Measurements from ENCODE around the gene PPP3CA. TPM values are rescaled to one million over a fixed set of nuclear protein-coding genes. Genes with fewer than 3 reads are reported as not detected.

The PPP3CA gene
- total RNA-seq, 1 donor from 2014 or later = 22.9 TPM

DNA sequence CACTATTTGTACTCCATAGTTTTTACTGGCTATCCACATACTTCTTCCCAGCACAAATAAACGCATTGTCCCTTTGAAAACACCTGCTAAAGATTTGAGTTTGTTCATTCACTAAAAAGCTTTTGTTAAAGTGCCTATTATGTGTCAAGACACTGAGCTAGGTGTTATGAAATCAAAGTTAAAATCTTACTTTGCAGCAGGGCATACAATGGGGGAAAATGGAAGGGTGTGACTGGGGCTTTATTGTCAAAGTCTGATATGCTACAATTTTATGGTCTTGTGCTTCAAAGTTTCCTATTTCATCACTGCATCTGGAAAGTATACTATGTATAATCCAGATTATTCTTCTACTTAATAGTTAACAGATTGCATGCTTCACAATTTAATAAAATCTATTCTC lies 128.4 kb downstream of the PPP3CA start:
- intact Hi-C loops (cut with micrococcal nuclease) = no loop called here

DNA sequence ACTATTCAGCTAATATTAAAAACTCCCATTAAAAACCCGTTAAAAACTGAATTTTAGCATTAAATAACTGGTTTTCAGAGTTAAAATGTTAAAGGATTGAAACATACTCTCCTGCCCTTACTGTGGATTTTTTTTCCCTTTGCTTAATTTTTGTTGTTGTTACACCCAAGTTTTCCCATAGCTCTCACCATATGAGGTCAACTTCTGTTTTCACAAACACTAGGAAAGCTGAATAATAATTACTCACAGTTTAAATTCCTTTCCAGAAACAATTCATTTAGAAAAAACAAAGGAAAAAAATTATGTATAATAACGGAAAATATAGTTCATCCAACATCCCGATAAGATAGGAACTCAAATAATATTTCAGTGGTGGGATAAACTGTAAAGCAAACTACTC lies 129.0 kb downstream of the PPP3CA start:
- intact Hi-C loops (cut with micrococcal nuclease) = no loop called here

GRCh38 chr4:101217353-101218031 lies 129.8 kb downstream of the PPP3CA start:
- intact Hi-C loops (cut with micrococcal nuclease) = no loop called here

DNA sequence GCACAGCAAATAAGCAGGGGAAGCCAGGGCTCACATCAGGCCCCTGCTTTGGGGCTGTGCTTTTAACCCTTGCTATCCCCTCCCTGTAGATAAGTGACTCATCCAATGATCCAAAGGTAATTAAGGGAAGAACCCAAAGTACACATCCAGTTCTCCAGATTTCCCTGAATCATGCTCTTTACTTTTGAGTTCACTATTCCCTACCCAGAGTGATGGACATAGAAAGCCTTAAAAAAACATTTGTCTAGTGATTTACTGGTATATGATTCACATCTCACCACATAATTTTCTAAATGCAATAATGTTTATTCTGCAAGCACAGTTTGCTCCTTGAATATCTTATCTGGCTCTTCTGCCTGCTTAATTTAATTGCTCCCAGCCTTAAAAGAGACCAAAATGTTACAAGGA lies 136.2 kb downstream of the PPP3CA start:
- intact Hi-C loops (cut with micrococcal nuclease) = no loop called here

GRCh38 chr4:101210331-101210730 lies 137.0 kb downstream of the PPP3CA start:
- intact Hi-C loops (cut with micrococcal nuclease) = no loop called here

GRCh38 chr4:101208171-101208570 lies 139.2 kb downstream of the PPP3CA start:
- intact Hi-C loops (cut with micrococcal nuclease) = loop anchor here (5.0 kb wide), 1 partner anchor 1139 kb away; the partner anchor contains the start of gene SLC39A8

- intact Hi-C loops (cut with micrococcal nuclease) = loop anchor here (1.0 to 5.0 kb wide), 8 partner anchors 15 to 1141 kb away; partner anchors contain the start of genes PPP3CA and SLC39A8
Observed at GRCh38 chr4:101205916-101206315, 141.4 kb downstream of the PPP3CA start.

GRCh38 chr4:101201421-101201820 lies 145.9 kb downstream of the PPP3CA start:
- intact Hi-C loops (cut with micrococcal nuclease) = no loop called here

- intact Hi-C loops (cut with micrococcal nuclease) = no loop called here
Observed at GRCh38 chr4:101200561-101200960, 146.8 kb downstream of the PPP3CA start.

DNA sequence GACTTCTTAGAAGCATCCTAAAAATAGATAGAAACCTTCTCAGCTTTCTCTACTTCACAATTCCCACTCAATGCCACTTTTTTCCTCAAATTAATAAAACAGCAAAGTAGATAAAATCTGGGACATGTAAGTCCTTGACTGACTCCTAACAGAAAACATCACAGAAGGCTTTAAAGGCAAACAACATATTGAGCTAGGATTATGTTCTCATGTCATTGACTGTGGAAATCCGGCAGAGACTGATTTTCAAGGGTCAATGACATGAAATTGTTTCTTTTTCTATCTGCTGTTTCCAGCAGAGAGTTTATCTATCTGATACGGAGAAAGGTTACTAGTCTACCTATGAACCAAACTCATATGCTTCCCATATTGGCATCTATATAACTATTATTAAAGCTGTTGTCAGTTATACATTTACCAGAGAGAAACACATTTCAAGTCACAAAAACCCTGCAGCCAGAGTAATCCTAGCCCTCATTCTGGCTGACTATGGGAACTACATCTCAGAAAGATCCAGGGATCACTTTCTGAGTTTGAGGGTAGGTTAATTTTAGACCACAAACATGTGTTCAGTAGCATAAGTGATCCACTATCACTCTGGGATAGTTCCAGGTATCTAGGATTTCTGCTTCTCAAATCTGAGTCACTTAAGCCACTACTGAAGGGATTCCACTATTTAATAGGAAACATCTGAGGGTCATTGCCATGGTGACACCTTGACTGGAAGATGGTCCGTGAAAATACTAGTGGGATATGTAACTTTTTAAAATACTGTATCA lies 147.6 kb downstream of the PPP3CA start:
- intact Hi-C loops (cut with micrococcal nuclease) = no loop called here

DNA sequence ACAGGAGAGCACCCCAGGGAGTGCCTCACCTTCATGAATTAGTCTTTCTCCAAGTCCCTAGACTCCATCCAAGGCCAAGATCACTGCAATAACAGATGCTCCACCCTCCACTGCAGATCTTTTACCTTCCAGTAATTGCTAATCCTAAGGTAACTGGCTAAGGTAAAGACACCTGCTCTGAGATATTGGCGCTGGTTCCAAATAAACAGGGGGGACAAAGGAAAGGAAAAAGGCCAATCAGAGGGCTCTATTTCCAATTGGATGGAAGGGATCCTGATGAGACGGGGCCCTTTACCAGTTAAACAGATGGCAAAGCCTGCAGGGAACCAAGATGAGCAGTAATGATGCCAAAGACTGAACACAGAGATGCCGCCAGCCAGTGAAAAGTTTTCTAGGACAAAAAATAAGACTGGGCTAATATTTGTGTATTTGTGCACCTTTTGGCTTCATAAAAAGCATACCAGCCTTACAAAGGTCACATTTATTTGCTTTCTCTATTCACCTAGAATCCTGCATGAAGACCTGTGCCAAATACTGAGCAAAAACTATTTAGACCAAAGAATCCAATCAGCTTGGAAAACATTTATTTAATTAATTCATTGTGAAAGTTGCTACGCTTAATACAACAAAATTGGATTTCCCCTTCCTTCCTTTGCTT lies 148.5 kb downstream of the PPP3CA start:
- intact Hi-C loops (cut with micrococcal nuclease) = no loop called here

GRCh38 chr4:101197350-101197749 lies 150.0 kb downstream of the PPP3CA start:
- intact Hi-C loops (cut with micrococcal nuclease) = no loop called here

DNA sequence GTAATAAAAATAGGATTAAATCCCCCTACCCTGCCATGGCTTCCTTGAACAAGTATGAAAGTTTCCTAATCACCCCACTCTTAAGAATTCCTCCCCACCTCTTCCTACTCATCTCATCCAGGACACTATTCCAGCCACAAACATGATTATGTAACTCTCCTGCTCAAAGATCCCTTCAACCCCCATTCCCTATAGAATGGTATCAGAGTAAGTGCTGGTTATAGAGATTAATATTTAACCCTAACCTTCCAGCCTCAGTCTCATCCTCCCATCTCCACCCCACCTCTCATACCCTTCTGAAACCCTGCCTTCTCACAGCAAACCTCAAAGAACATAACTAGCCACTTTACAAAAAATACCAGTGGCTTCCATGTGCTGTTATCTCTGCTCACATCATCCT lies 155.1 kb downstream of the PPP3CA start:
- intact Hi-C loops (cut with micrococcal nuclease) = no loop called here

- intact Hi-C loops (cut with micrococcal nuclease) = loop anchor here (1.0 kb wide), 1 partner anchor 15 kb away; no protein-coding TSS in a partner anchor
Observed at GRCh38 chr4:101191302-101192098, 155.8 kb downstream of the PPP3CA start.

- intact Hi-C loops (cut with micrococcal nuclease) = loop anchor here (1.0 kb wide), 1 partner anchor 16 kb away; no protein-coding TSS in a partner anchor
Observed at GRCh38 chr4:101190751-101191150, 156.6 kb downstream of the PPP3CA start.

DNA sequence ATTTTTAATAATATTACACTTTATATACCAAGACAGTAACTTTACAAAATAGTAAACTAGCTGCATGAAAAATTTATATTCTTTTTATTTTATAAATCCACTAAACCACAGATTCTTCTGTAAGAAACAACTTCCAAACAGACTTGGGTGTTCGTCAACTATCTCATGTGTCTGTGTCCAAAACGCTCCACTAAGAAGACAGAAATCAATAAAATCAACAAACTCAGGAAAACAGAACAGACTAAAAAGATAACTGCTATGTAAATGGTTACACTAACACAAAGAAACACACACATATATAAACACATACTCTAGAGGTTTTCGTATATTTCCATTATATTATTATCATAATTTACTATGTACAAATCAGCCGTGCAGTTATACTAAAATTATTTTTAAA lies 158.4 kb downstream of the PPP3CA start:
- intact Hi-C loops (cut with micrococcal nuclease) = loop anchor here (1.0 to 5.0 kb wide), 2 partner anchors 159 to 408 kb away; no protein-coding TSS in a partner anchor

DNA sequence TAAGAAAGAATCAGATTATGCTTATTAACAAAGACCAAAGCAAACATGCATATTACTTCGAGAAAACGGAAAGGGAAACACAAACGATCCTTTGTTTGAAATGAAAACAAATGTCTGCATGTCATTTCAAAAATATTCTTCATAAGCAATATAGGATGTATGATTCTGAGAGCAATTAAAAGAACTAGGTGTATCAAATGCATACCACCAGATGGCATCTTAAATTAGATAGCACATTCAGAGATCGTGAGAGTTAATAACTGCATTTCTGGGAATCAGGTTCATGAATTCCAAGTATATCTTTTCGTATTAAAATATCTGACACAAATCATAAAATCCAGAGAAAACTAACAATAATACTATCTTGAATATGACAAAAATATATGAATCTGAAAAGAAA lies 159.5 kb downstream of the PPP3CA start:
- intact Hi-C loops (cut with micrococcal nuclease) = loop anchor here (1.0 to 5.0 kb wide), 2 partner anchors 160 to 409 kb away; no protein-coding TSS in a partner anchor

DNA sequence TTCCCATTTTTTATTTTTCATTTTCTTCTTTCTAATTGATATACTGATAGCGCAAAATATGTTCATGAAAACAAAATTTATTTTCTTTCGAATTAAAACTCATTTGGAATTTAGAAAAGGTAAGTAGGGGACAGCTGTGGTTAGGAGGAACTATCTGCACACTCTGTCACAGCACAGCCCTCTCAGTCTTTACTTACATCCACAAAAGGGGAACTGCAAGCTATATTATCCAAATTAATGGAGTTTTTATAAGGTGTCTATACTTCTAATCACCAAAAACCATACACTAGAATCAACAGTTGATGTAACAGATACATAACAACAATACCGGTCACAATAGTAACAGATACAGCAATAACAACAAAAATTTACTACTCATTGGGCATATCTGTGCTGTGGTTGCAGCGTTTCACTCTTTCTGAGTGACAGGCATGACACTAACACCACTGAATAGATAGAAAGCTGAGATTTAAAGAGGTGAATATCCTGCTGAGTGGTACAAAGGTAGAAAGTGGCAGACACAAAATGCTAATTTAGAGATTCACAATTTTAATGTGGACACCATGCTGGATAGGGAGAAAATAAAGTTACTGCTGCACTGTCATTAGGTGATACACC lies 160.7 kb downstream of the PPP3CA start:
- intact Hi-C loops (cut with micrococcal nuclease) = loop anchor here (5.0 kb wide), 1 partner anchor 411 kb away; no protein-coding TSS in a partner anchor

DNA sequence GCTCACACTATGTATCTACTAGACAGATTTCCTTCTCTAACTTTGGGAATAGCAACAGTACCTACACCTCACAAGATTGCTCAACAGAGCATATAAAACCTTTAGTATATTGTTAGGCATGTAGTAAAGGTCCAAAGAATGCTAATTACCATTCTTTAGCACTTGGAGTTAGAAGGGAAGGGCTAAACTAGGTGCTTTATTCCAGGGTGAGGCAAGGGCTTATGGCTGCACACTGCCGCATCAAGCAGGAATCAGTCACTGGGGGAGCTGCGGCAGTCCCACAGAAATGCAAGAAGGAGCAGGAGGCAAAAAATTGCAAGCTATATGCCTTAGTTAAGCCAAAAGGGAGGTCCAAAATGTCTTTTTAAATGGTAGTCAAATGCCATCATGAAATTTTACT lies 162.7 kb downstream of the PPP3CA start:
- intact Hi-C loops (cut with micrococcal nuclease) = loop anchor here (5.0 kb wide), 1 partner anchor 413 kb away; no protein-coding TSS in a partner anchor

GRCh38 chr4:101183666-101184373 lies 163.5 kb downstream of the PPP3CA start:
- intact Hi-C loops (cut with micrococcal nuclease) = no loop called here

Data from T-helper 1 cell treated with Interleukin-12 subunit alpha and Interleukin-12 subunit beta and Interleukin-4 antibody, amounts not matched to agents 30 ng/mL and 1 ng/mL, for 36 hours (primary cell).